Measurements from ENCODE around the gene NDUFS8. TPM values are rescaled to one million over a fixed set of nuclear protein-coding genes. Genes with fewer than 3 reads are reported as not detected.
A peak's percentile ranks its signal among the peaks of the same experiment; 100 is the strongest.

NDUFS8 gene
- total RNA-seq, 2 donors from 2014 or later: 139 to 236 TPM

- DNase-seq (ENCODE audit: low spot score in 2 of 2) (no peak), ATAC-seq (no peak)
- Mint-ChIP-seq H3K27ac (no peak overlapping the region), H3K36me3 (no peaks in the 10 kb centered on the region), H3K9me3 (no peaks in the 10 kb centered on the region)
Measured at GRCh38 chr11:68011051-68011943, 19.2 kb upstream of the NDUFS8 start.

- Mint-ChIP-seq H3K36me3 (no peaks in the 10 kb centered on the region), H3K27ac (no peak overlapping the region), H3K9me3 (no peaks in the 10 kb centered on the region)
- ATAC-seq (no peak), DNase-seq (ENCODE audit: low spot score in 2 of 2) (no peak)
Measured at GRCh38 chr11:68012044-68012842, 18.2 kb upstream of the NDUFS8 start.

GRCh38 chr11:68012843-68013610 is 17.5 kb upstream of the NDUFS8 start:
- no peak for ATAC-seq
- Mint-ChIP-seq H3K9me3 (no peaks in the 10 kb centered on the region), H3K27ac (no peak overlapping the region), H3K36me3 (no peaks in the 10 kb centered on the region)
- DNase-seq (ENCODE audit: low spot score in 2 of 2): no peak

GRCh38 chr11:68013611-68014156 is 16.8 kb upstream of the NDUFS8 start:
- H3K36me3 Mint-ChIP-seq: no peaks in the 10 kb centered on the region
- no peaks in the 10 kb centered on the region for H3K9me3 Mint-ChIP-seq
- H3K27ac Mint-ChIP-seq: no peak overlapping the region
- DNase-seq (ENCODE audit: low spot score in 2 of 2) (no peak), ATAC-seq (no peak)

- H3K27ac Mint-ChIP-seq: no peak overlapping the region
- ATAC-seq (peak; percentile 50 to 61), DNase-seq (ENCODE audit: low spot score in 2 of 2) (no peak)
- no peaks in the 10 kb centered on the region for H3K36me3 Mint-ChIP-seq
- H3K9me3 Mint-ChIP-seq: no peaks in the 10 kb centered on the region
Measured at GRCh38 chr11:68014157-68014946, 16.1 kb upstream of the NDUFS8 start.

GRCh38 chr11:68014947-68015447 is 15.5 kb upstream of the NDUFS8 start:
- Mint-ChIP-seq H3K27ac (no peak overlapping the region), H3K9me3 (no peaks in the 10 kb centered on the region), H3K36me3 (no peaks in the 10 kb centered on the region)
- DNase-seq (ENCODE audit: low spot score in 2 of 2): no peak
- ATAC-seq: no peak

GRCh38 chr11:68015467-68015866 is 15.0 kb upstream of the NDUFS8 start:
- H3K27ac Mint-ChIP-seq: no peak overlapping the region
- no peaks in the 10 kb centered on the region for H3K36me3 Mint-ChIP-seq
- ATAC-seq (no peak), DNase-seq (ENCODE audit: low spot score in 2 of 2) (no peak)
- no peaks in the 10 kb centered on the region for H3K9me3 Mint-ChIP-seq

- ATAC-seq: no peak
- no peaks in the 10 kb centered on the region for H3K9me3 Mint-ChIP-seq
- no peak overlapping the region for H3K27ac Mint-ChIP-seq
- H3K36me3 Mint-ChIP-seq: no peaks in the 10 kb centered on the region
- DNase-seq (ENCODE audit: low spot score in 2 of 2): no peak
Measured at GRCh38 chr11:68016161-68016903, 14.1 kb upstream of the NDUFS8 start.

- no peak for ATAC-seq
- no peak for DNase-seq (ENCODE audit: low spot score in 2 of 2)
- H3K9me3 Mint-ChIP-seq: no peaks in the 10 kb centered on the region
- H3K36me3 Mint-ChIP-seq: no peaks in the 10 kb centered on the region
- no peak overlapping the region for H3K27ac Mint-ChIP-seq
Measured at GRCh38 chr11:68016904-68017817, 13.3 kb upstream of the NDUFS8 start.

- H3K36me3 Mint-ChIP-seq: no peaks in the 10 kb centered on the region
- DNase-seq (ENCODE audit: low spot score in 2 of 2) (no peak), ATAC-seq (no peak)
- no peak overlapping the region for H3K27ac Mint-ChIP-seq
- H3K9me3 Mint-ChIP-seq: no peaks in the 10 kb centered on the region
Measured at GRCh38 chr11:68017980-68018729, 12.3 kb upstream of the NDUFS8 start.

- no peaks in the 10 kb centered on the region for H3K9me3 Mint-ChIP-seq
- DNase-seq (ENCODE audit: low spot score in 2 of 2) (no peak), ATAC-seq (no peak)
- H3K36me3 Mint-ChIP-seq: no peaks in the 10 kb centered on the region
- no peak overlapping the region for H3K27ac Mint-ChIP-seq
Measured at GRCh38 chr11:68018730-68019190, 11.7 kb upstream of the NDUFS8 start.

GRCh38 chr11:68019486-68019885 is 11.0 kb upstream of the NDUFS8 start:
- Mint-ChIP-seq H3K27ac (no peak overlapping the region), H3K9me3 (no peaks in the 10 kb centered on the region)
- no peak for ATAC-seq

GRCh38 chr11:68020575-68020974 is 9.9 kb upstream of the NDUFS8 start:
- Mint-ChIP-seq H3K9me3 (no peaks in the 10 kb centered on the region), H3K27ac (peak overlapping the region in 1 of 2 donors; percentile 69), H3K36me3 (peaks cover 7% of the 10 kb centered on the region in 2 donors)
- DNase-seq (ENCODE audit: low spot score in 2 of 2): no peak
- ATAC-seq: no peak

More at GRCh38 chr11:68019486-68019885, 11.0 kb upstream of the NDUFS8 start:
- H3K36me3 Mint-ChIP-seq: no peaks in the 10 kb centered on the region
- no peak for DNase-seq (ENCODE audit: low spot score in 2 of 2)

All from activated naive CD4-positive, alpha-beta T cell treated with anti-CD3 and anti-CD28 coated beads, Interleukin-2, amount 50 U/mL, for 72 hours (primary cell).